Sigmoid colon (tissue), 7 donors: ENCODE results near the gene LPAR2. TPM values are rescaled to one million over a fixed set of nuclear protein-coding genes. Genes with fewer than 3 reads are reported as not detected.
A peak's percentile ranks its signal among the peaks of the same experiment; 100 is the strongest.

Source experiments
- DNase-seq: peaks from one replicate; pipeline ENCODE4 v3.0.0-alpha.2; 2019
- H3K27ac ChIP-seq, 4 donors: fragments of 200-600 bp; sonication (generic); one replicate each; pipeline ENCODE4 v1.5.1; 2016 to 2019; ENCODE audit warnings: mild to moderate bottlenecking in 1 of 4
- H3K27me3 ChIP-seq, 3 donors: fragments of 200-600 bp; sonication (generic); one replicate each; pipeline ENCODE4 v1.5.1; 2019; ENCODE audit warnings: mild to moderate bottlenecking in 1 of 3
- H3K36me3 ChIP-seq, 4 donors: fragments of 200-600 bp; sonication (generic); one replicate each; pipeline ENCODE4 v1.5.1; 2016 to 2019
- H3K4me1 ChIP-seq, 4 donors: fragments of 200-600 bp; sonication (generic); one replicate each; pipeline ENCODE4 v1.5.1; 2017 to 2019
- H3K4me3 ChIP-seq, 4 donors: fragments of 200-600 bp; sonication (generic); one replicate each; pipeline ENCODE4 v1.5.1; 2017 to 2019; ENCODE audit warnings: mild to moderate bottlenecking in 2 of 4, moderate library complexity in 1 of 4
- H3K9me3 ChIP-seq, 4 donors: fragments of 200-600 bp in 3 of 4; sonication (generic) in 3 of 4; one replicate each; pipeline versions ENCODE4 v1.5.1 to v1.6.1; 2013 to 2019
- CTCF ChIP-seq, 4 experiments: fragments of 450-650 bp in 3 of 4; fragments of 200-600 bp in 1 of 4; IDR thresholded peaks; one replicate each; pipeline ENCODE4 v1.5.1; 2016 to 2019; ENCODE audit warnings: antibody characterized with exemption in 4 of 4, mild to moderate bottlenecking in 3 of 4, moderate library complexity in 2 of 4
- EP300 ChIP-seq, 4 donors: sonication (generic); formaldehyde crosslinking; IDR thresholded peaks; one replicate each; pipeline ENCODE4 v1.6.1; 2017; ENCODE audit warnings: antibody characterized with exemption in 4 of 4
- POLR2A ChIP-seq, 2 donors: fragments of 450-650 bp; IDR thresholded peaks; one replicate each; pipeline ENCODE4 v1.6.1; 2016; ENCODE audit warnings: antibody characterized with exemption in 2 of 2, mild to moderate bottlenecking in 2 of 2, moderate library complexity in 2 of 2
- POLR2AphosphoS5 ChIP-seq, 4 donors: sonication (generic); formaldehyde crosslinking; IDR thresholded peaks; one replicate each; pipeline ENCODE4 v1.6.1; 2017; ENCODE audit warnings: antibody characterized with exemption in 4 of 4
- WGBS, 2 donors: extraction: QIAGEN DNeasy Blood & Tissue Kit; methylation state at CpG; one replicate each; pipeline ENCODE4 v1.1.7; 2013; 5-methylcytosine and 5-hydroxymethylcytosine counted together
- intact Hi-C: fragments of 100-400 bp; cut with DNase I; formaldehyde crosslinking; loops from one replicate; pipeline ENCODE4 v1.15.1; 2023
- polyA plus RNA-seq, 3 donors: library from polyadenylated mRNA; stranded (reverse); fragments of 200-250 nt; gene quantifications; one replicate each; pipeline ENCODE4 v1.2.3, GENCODE V29; 2013
- total RNA-seq, 4 donors: library from RNA; depleted of rRNA; stranded (reverse); fragments of >200 nt; gene quantifications; one replicate each; pipeline ENCODE4 v1.1.0, GENCODE V29; 2016
- donor health status: healthy with polysubstance abuse.
- donor health status: Bipolar disorder and iron deficiency.
- donor health status: healthy.

LPAR2 gene
- total and polyA plus RNA-seq, 7 donors: 0.33 to 19.9 (median 3.6) TPM

- 91 to 93% methylated on average over 6 of the region's 6 CpGs for WGBS, 2 donors
- peaks cover 53 to 95% (median 75%) of the 10 kb centered on the region in 4 donors for H3K36me3 ChIP-seq
- H3K9me3 ChIP-seq: no peaks in the 10 kb centered on the region
- TF ChIP-seq POLR2AphosphoS5 (IDR thresholded peaks at IDR 0.05) (no peak), EP300 (IDR thresholded peaks at IDR 0.05) (no peak), POLR2A (IDR thresholded peaks at IDR 0.05) (no peak), CTCF (IDR thresholded peaks at IDR 0.05) (no peak)
- H3K27ac ChIP-seq: no peak overlapping the region
- intact Hi-C loops: no loop called here
- H3K4me1 ChIP-seq: no peaks in the 10 kb centered on the region
- no peak for DNase-seq
- no peaks in the 10 kb centered on the region for H3K27me3 ChIP-seq
- no peak overlapping the region for H3K4me3 ChIP-seq
These were observed 21.1 kb upstream of the LPAR2 start for GRCh38 chr19:19649155-19649554.

GRCh38 chr19:19647037-19647835 lies 19.2 kb upstream of the LPAR2 start:
- no peak overlapping the region for H3K4me3 ChIP-seq
- no peak overlapping the region for H3K27ac ChIP-seq
- intact Hi-C loops: no loop called here
- WGBS, 2 donors: 94 to 95% methylated on average over 29 of the region's 29 CpGs
- peaks cover 0 to 18% (median 10%) of the 10 kb centered on the region in 4 donors for H3K4me1 ChIP-seq
- no peaks in the 10 kb centered on the region for H3K9me3 ChIP-seq
- H3K27me3 ChIP-seq: no peaks in the 10 kb centered on the region
- no peak for DNase-seq
- H3K36me3 ChIP-seq: peaks cover 36 to 76% (median 55%) of the 10 kb centered on the region in 4 donors
- TF ChIP-seq POLR2A (IDR thresholded peaks at IDR 0.05) (no peak), CTCF (IDR thresholded peaks at IDR 0.05) (no peak)

- Histone ChIP-seq H3K9me3 (no peaks in the 10 kb centered on the region), H3K27ac (no peak overlapping the region), H3K4me3 (no peak overlapping the region), H3K27me3 (no peaks in the 10 kb centered on the region), H3K36me3 (peaks cover 26 to 57% (median 38%) of the 10 kb centered on the region in 4 donors), H3K4me1 (peaks cover 0 to 18% (median 10%) of the 10 kb centered on the region in 4 donors)
- TF ChIP-seq POLR2A (IDR thresholded peaks at IDR 0.05) (no peak), POLR2AphosphoS5 (IDR thresholded peaks at IDR 0.05) (no peak), CTCF (IDR thresholded peaks at IDR 0.05) (no peak), EP300 (IDR thresholded peaks at IDR 0.05) (no peak)
- 90 to 95% methylated on average over 17 of the region's 17 CpGs for WGBS, 2 donors
- no peak for DNase-seq
- intact Hi-C loops: no loop called here
These were observed 17.3 kb upstream of the LPAR2 start for GRCh38 chr19:19645233-19645870.

- intact Hi-C loops: loop anchor here (5.0 kb wide), 1 partner anchor 593 kb away; no protein-coding TSS in a partner anchor
- H3K4me3 ChIP-seq: peak overlapping the region in 3 of 4 donors; percentile 61 to 82 (median 81)
- 24 to 29% methylated on average over 5 of the region's 5 CpGs for WGBS, 2 donors
- H3K9me3 ChIP-seq: no peaks in the 10 kb centered on the region
- peak in 1 of 4 experiments; percentile 25 for TF ChIP-seq CTCF (IDR thresholded peaks at IDR 0.05)
- no peak for TF ChIP-seq POLR2AphosphoS5 (IDR thresholded peaks at IDR 0.05)
- TF ChIP-seq POLR2A (IDR thresholded peaks at IDR 0.05): no peak
- TF ChIP-seq EP300 (IDR thresholded peaks at IDR 0.05): no peak
- DNase-seq: no peak
- H3K27me3 ChIP-seq: no peaks in the 10 kb centered on the region
- H3K27ac ChIP-seq: peak overlapping the region in 1 of 4 donors; percentile 73
- peaks cover 18 to 44% (median 26%) of the 10 kb centered on the region in 4 donors for H3K36me3 ChIP-seq
- peaks cover 0 to 18% (median 10%) of the 10 kb centered on the region in 4 donors for H3K4me1 ChIP-seq
These were observed 16.0 kb upstream of the LPAR2 start for GRCh38 chr19:19644054-19644388.
